Right cardiac atrium (tissue), 5 donors: ENCODE results near the gene CPLANE1. TPM values are rescaled to one million over a fixed set of nuclear protein-coding genes. Genes with fewer than 3 reads are reported as not detected.
"Not testable (repeated sequence)": the region's sequence is repeated elsewhere in the genome, so short reads cannot be mapped to it uniquely, and the experiment has no call there.

Experiments used
- ATAC-seq, 2 donors: fragments of 200-7000 bp; cut with Tn5 transposase; one replicate each; pipeline versions ENCODE4 v1.8.0 to v1.9.1; 2020; ENCODE audit warnings: moderate library complexity in 2 of 2, mild to moderate bottlenecking in 1 of 2
- DNase-seq, 3 donors: peaks; one replicate each; pipeline ENCODE4 v3.0.0-alpha.2; 2020
- H3K27ac ChIP-seq: one replicate; pipeline ENCODE4 v1.5.1; 2013; ENCODE audit warnings: mild to moderate bottlenecking, low read length, control low read depth, moderate library complexity
- H3K27me3 ChIP-seq: one replicate; pipeline ENCODE4 v1.6.1; 2013; ENCODE audit not compliant: control insufficient read depth, insufficient read depth
- H3K4me1 ChIP-seq: one replicate; pipeline ENCODE4 v1.6.1; 2013; ENCODE audit warnings: low read length; ENCODE audit not compliant: control insufficient read depth, insufficient read depth
- H3K4me3 ChIP-seq: one replicate; pipeline ENCODE4 v1.5.1; 2013; ENCODE audit warnings: low read length, control low read depth
- H3K9me3 ChIP-seq: one replicate; pipeline ENCODE4 v1.6.1; 2013; ENCODE audit warnings: low read length; ENCODE audit not compliant: control insufficient read depth
- WGBS: extraction: QIAGEN DNeasy Blood & Tissue Kit; methylation state at CpG from one replicate; pipeline ENCODE4 v1.1.7; 2013; 5-methylcytosine and 5-hydroxymethylcytosine counted together
- intact Hi-C, 4 donors: fragments of 100-400 bp; cut with DNase I; formaldehyde crosslinking; loops; one replicate each; pipeline versions ENCODE4 v1.11.0 to v1.14.0; 2022 to 2023
- polyA plus RNA-seq: library from polyadenylated mRNA; stranded (reverse); fragments of 200-250 nt; gene quantifications from one replicate; pipeline ENCODE4 v1.2.3, GENCODE V29; 2013
- total RNA-seq, 4 donors: library from RNA; stranded (reverse); fragmentation: NEBNext Ultra II Directional; extraction: Animal tissue kit (Norgen Biotek cat#: 25700); gene quantifications; one replicate each; pipeline ENCODE4 v1.2.1, GENCODE V29; 2021
- donor health status: healthy with polysubstance abuse.
- donor health status: DM: no; HTN: yes; CAD: no.
- donor health status: DM: no; HTN: no; CAD: no.
- donor health status: DM: no; HTN: yes; CAD: no; lungs with severe emphysema.
- donor health status: DM: yes; HTN: yes; CAD: no.

Gene CPLANE1
- total and polyA plus RNA-seq, 5 donors, result 2.3 to 12.4 (median 9.9) TPM

DNA sequence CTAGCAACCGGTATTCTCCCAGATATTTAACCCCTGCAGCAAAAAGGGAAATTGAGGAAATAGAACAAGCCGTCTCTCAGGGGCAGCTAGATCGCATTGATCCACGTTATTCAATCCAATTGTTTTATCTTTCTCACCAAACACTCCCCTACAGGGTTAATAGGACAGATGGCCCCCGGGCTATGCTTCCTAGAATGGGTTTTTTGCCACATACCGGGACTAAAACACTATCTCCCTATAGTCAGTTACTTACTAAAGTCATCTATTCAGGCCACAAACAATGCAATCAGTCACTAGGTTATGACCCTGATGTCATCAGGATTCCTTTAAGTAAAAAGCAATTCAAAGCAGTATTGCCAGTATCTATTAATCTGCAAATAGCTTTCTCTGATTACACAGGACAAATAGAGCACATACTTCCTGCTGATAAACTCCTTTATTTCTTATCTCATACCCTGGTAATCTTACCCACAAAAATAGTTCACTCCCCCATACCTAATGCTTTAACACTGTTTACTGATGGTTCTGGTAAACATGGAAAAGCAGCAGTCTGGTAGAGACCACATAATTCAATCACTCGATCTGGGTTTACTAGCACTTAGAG lies 159.0 kb downstream of the CPLANE1 start:
- WGBS, result 53% methylated on average over 7 of the region's 7 CpGs
- no peaks in the 10 kb centered on the region for H3K4me1 ChIP-seq
- DNase-seq (no peak), ATAC-seq (no peak)
- intact Hi-C loops, result no loop called here
- H3K9me3 ChIP-seq, result peaks cover 4% of the 10 kb centered on the region
- H3K27ac ChIP-seq, result no peak overlapping the region
- H3K4me3 ChIP-seq, result no peak overlapping the region
- H3K27me3 ChIP-seq, result no peaks in the 10 kb centered on the region

- H3K27me3 ChIP-seq, result no peaks in the 10 kb centered on the region
- no peak overlapping the region for H3K27ac ChIP-seq
- WGBS, result 62% methylated on average over 6 of the region's 6 CpGs
- DNase-seq (no peak), ATAC-seq (no peak)
- no peak overlapping the region for H3K4me3 ChIP-seq
- intact Hi-C loops, result no loop called here
- H3K4me1 ChIP-seq, result no peaks in the 10 kb centered on the region
- H3K9me3 ChIP-seq, result peaks cover 4% of the 10 kb centered on the region
These were observed 161.2 kb downstream of the CPLANE1 start for GRCh38 chr5:37088009-37088408.

DNA sequence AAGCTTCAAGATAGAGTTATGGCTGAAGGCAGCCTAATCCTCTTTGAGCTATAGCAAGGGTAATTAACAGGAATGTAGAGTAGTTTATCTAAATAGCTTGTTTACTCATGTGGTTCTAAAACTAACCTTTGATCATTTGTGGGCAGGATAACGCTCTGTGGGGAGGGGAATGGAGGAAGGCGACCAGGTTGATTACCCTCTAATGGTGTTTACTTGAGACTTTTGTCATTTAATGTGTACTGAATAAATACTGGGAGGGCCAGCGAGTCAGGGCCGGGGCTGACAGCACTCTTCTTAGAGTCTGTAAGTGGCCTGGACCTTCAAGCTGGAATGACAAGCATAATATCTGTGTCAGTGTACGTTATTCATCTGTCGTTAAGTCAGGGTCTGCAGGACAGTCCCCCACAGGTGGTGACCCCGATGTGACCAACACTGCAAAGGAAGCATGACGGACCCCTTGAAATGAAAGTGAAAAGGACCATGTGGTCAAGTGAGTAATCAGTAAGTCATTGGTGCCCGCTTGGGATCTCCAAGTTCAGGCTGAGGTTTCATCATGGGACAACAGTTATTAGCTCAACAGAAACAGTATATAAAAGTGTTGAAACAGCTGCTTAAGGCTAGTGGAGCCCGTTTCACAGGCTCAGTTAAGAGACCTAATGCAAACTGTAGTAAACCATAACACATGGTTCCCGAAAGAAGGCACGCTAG lies 162.6 kb downstream of the CPLANE1 start:
- Histone ChIP-seq H3K4me3 (no peak overlapping the region), H3K4me1 (no peaks in the 10 kb centered on the region), H3K27me3 (no peaks in the 10 kb centered on the region), H3K27ac (no peak overlapping the region), H3K9me3 (peaks cover 4% of the 10 kb centered on the region)
- DNase-seq (no peak), ATAC-seq (no peak)
- intact Hi-C loops, result no loop called here
- 79% methylated on average over 12 of the region's 12 CpGs for WGBS

- H3K4me3 ChIP-seq, H3K27me3 ChIP-seq, H3K4me1 ChIP-seq, ATAC-seq, H3K9me3 ChIP-seq, DNase-seq, intact Hi-C loops, H3K27ac ChIP-seq: not testable (repeated sequence)
- 77% methylated on average over 1 of the region's 1 CpG for WGBS
These were observed 163.2 kb downstream of the CPLANE1 start for GRCh38 chr5:37086026-37086425.

DNA sequence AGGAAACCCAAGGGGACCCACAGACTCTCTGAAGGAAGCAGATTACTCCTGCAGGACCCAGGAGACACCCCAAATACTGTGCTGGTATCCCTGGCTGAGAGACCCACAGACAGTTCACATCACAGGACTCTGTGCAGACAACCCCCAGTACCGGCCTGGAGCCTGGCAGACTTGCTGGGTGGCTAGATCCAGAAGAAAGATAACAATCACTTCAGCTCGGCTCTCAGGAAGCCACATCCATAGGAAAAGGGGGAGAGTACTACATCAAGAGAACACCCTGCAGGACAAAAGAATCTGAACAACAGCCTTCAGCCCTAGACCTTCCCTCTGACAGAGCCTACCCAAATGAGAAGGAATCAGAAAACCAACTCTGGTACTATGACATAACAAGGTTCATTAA lies 166.2 kb downstream of the CPLANE1 start:
- H3K27ac ChIP-seq, ATAC-seq, H3K9me3 ChIP-seq, H3K27me3 ChIP-seq, intact Hi-C loops, DNase-seq, H3K4me3 ChIP-seq, H3K4me1 ChIP-seq: not testable (repeated sequence)
- WGBS, result 47% methylated on average over 2 of the region's 2 CpGs

DNA sequence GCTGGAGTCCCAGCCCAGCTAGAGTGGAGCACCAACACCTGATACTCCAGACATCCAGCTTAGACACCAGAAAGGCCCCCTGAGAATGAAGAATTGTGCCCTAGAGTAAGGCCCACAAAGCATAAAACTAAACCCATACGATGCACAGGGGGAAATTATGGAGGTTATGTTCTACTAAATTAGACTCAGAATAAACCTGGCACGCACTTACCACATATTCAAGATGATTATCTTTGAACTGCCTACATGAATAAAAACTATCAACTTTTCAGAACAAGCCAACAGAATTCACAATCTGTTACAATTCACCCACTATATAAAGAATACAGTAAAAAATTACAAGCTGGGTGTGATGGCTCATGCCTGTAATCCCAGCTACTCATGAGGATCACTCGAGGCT lies 168.5 kb downstream of the CPLANE1 start:
- Histone ChIP-seq H3K27me3 (no peaks in the 10 kb centered on the region), H3K4me3 (no peak overlapping the region), H3K4me1 (no peaks in the 10 kb centered on the region), H3K9me3 (peaks cover 6% of the 10 kb centered on the region), H3K27ac (no peak overlapping the region)
- no peak for ATAC-seq
- 95% methylated on average over 3 of the region's 3 CpGs for WGBS
- intact Hi-C loops, result no loop called here
- DNase-seq, result no peak

GRCh38 chr5:37077146-37077545 lies 172.0 kb downstream of the CPLANE1 start:
- no peak for ATAC-seq
- WGBS, result 73% methylated on average over 1 of the region's 1 CpG
- intact Hi-C loops, result no loop called here
- H3K27me3 ChIP-seq, result no peaks in the 10 kb centered on the region
- H3K4me1 ChIP-seq, result no peaks in the 10 kb centered on the region
- H3K4me3 ChIP-seq, result no peak overlapping the region
- DNase-seq, result no peak
- no peak overlapping the region for H3K27ac ChIP-seq
- peaks cover 4% of the 10 kb centered on the region for H3K9me3 ChIP-seq

DNA sequence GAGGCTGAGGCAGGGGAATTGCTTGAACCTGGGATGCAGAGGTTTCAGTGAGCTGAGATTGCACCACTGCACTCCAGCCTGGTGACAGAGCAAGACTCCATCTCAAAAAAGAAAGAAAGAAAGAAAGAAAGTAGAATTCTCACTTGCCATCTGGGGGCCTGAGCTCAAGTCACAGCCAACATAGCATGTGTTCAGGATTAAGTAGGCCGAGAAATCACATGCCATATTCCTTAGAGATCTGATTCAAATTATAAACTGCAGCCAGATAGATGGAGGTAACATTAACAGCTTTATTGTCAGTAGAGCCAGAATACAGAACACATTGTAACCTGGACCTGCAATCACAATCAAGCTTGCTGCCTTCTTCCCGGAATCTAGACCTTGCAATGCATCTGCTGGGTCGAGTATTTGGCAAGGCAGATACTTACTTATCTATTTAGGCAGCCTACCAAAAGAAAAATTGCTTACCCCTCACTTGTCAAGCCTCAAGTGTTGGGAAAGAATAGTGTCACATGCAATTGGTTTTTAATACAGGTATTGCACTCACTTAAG lies 173.7 kb downstream of the CPLANE1 start:
- Histone ChIP-seq H3K27me3 (no peaks in the 10 kb centered on the region), H3K4me1 (no peaks in the 10 kb centered on the region), H3K4me3 (no peak overlapping the region), H3K27ac (no peak overlapping the region), H3K9me3 (peaks cover 4% of the 10 kb centered on the region)
- no peak for ATAC-seq
- no peak for DNase-seq
- intact Hi-C loops, result no loop called here
- 60% methylated on average over 3 of the region's 3 CpGs for WGBS

DNA sequence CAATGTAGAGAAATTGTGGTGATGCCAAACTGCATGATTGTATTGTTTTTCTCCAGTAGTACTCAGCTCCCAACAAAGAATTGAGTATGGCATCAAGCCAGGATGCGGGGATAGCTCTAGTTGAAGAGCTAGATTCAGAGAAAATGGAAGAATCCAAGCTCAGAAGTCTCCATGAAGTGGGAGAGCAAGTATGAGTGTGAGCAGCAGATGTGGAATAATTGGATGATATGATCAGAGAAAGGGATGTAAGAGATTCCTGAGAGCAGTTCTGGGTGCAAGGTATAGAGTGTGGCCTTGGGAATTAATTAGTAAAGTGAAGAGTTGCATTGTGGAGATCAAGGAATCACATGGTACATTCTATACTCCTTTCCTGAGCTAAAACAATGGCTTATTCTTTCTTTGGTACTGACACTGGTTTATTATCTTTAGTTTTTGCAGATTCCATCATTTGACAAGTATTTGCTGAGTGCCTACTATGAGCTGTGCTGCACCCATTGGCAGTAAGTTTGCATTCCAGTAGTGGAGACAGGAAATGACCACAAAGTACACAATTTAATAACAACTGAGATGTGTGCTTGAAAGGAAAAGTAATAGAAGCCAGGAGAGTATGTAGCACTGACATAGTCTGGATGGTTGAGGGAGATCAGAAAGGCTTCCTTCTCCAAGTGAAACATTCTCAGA lies 177.1 kb downstream of the CPLANE1 start:
- H3K27me3 ChIP-seq, result no peaks in the 10 kb centered on the region
- no peaks in the 10 kb centered on the region for H3K4me1 ChIP-seq
- no peak for DNase-seq
- no peak overlapping the region for H3K27ac ChIP-seq
- peak; percentile 36 to 48 for ATAC-seq
- H3K4me3 ChIP-seq, result no peak overlapping the region
- intact Hi-C loops, result no loop called here
- 48% methylated on average over 1 of the region's 1 CpG for WGBS
- H3K9me3 ChIP-seq, result no peaks in the 10 kb centered on the region

DNA sequence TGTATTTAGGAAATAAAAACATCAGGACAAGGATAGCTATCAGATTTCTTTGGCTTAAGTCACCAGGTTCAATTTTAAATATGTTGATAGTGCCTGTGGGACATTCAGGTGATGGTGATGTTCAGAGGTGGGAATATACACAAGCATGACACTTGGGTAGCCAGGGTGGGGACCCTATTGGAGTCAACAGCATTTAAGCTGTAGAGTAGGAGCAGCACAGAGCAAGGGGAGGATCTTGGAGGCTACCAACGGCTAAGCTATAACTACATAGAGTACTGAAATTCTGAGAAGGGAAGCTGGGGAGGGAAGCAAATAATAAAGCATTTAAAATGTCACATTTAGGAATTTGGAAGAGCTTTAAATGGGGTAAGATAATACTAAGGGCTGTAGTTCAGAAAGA lies 177.7 kb downstream of the CPLANE1 start:
- intact Hi-C loops, result no loop called here
- DNase-seq (no peak), ATAC-seq (no peak)
- no peak overlapping the region for H3K27ac ChIP-seq
- no peaks in the 10 kb centered on the region for H3K4me1 ChIP-seq
- 67% methylated on average over 1 of the region's 1 CpG for WGBS
- H3K27me3 ChIP-seq, result no peaks in the 10 kb centered on the region
- H3K9me3 ChIP-seq, result no peaks in the 10 kb centered on the region
- no peak overlapping the region for H3K4me3 ChIP-seq

GRCh38 chr5:37064442-37064841 lies 184.7 kb downstream of the CPLANE1 start:
- H3K4me1 ChIP-seq, result no peaks in the 10 kb centered on the region
- WGBS, result 86% methylated on average over 9 of the region's 9 CpGs
- H3K4me3 ChIP-seq, result no peak overlapping the region
- intact Hi-C loops, result no loop called here
- no peak for ATAC-seq
- H3K27ac ChIP-seq, result no peak overlapping the region
- DNase-seq, result no peak
- H3K9me3 ChIP-seq, result no peaks in the 10 kb centered on the region
- H3K27me3 ChIP-seq, result no peaks in the 10 kb centered on the region
